ENCODE results near the gene LSP1. TPM values are rescaled to one million over a fixed set of nuclear protein-coding genes. Genes with fewer than 3 reads are reported as not detected.
"Not testable (repeated sequence)": the region's sequence is repeated elsewhere in the genome, so short reads cannot be mapped to it uniquely, and the experiment has no call there.

LSP1 gene
- total and polyA plus RNA-seq, 2 donors (not counting 1 experiment from before 2014, with no cell fraction given): 0.19 to 1.8 TPM

DNA sequence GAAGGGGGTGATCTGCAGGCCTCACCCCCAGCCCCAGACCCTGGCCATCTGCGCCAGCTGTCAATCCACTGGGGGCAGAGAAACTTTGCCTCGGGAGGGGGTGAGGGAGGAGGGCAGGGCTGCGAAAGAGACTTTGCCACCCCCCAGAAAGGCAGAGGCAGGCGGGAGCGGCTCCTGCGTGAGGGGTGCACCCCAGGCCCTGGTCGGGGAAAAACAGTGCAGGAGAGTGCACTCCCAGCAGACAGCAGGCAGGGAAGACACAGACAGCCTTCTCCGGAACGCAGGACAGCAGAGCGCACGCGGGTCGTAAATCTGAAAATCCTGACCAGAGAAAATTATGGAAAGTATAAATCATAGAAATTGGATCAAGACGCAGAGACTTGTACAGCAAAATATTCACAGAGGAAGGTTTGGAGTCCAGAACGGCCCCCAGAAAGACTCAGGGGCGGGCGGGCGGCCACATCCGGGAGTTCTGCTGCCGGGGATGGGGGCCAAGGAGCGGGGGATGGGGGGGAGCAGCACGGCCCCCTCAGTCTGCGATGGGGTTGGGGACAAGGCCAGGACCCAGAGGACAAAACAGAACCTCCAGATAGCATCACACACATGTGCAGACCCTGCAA is 86.2 kb downstream of the LSP1 start:
- no peaks in the 10 kb centered on the region for H4K20me1 ChIP-seq (ENCODE audit: control insufficient read depth, extremely low read depth, insufficient read depth, low read length)
- H3K9ac ChIP-seq (ENCODE audit: insufficient read depth, low read length): no peak overlapping the region
- no peak overlapping the region for H3K4me3 ChIP-seq (replicated peaks in 1 of 4; ENCODE audit: control extremely low read depth in 1 of 4, insufficient read depth in 1 of 4, low read depth in 3 of 4, low read length in 4 of 4)
- no peak overlapping the region for H2AFZ ChIP-seq (ENCODE audit: low read length)
- no peaks in the 10 kb centered on the region for H3K79me2 ChIP-seq (ENCODE audit: control insufficient read depth, insufficient read depth, low read length)
- no peak for TF ChIP-seq EZH2 (IDR thresholded peaks at IDR 0.05; ENCODE audit: low read length, missing control alignments)
- TF ChIP-seq, protein P1, sequence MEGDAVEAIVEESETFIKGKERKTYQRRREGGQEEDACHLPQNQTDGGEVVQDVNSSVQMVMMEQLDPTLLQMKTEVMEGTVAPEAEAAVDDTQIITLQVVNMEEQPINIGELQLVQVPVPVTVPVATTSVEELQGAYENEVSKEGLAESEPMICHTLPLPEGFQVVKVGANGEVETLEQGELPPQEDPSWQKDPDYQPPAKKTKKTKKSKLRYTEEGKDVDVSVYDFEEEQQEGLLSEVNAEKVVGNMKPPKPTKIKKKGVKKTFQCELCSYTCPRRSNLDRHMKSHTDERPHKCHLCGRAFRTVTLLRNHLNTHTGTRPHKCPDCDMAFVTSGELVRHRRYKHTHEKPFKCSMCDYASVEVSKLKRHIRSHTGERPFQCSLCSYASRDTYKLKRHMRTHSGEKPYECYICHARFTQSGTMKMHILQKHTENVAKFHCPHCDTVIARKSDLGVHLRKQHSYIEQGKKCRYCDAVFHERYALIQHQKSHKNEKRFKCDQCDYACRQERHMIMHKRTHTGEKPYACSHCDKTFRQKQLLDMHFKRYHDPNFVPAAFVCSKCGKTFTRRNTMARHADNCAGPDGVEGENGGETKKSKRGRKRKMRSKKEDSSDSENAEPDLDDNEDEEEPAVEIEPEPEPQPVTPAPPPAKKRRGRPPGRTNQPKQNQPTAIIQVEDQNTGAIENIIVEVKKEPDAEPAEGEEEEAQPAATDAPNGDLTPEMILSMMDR (conservative IDR thresholded peaks at IDR 0.05 in 1 of 2, IDR thresholded peaks at IDR 0.05 in 1 of 2; ENCODE audit: low read depth in 1 of 2, low read length in 2 of 2): no peak
- DNase-seq (ENCODE audit: low read depth in 2 of 2): no peak
- no peaks in the 10 kb centered on the region for H3K27me3 ChIP-seq (ENCODE audit: control insufficient read depth, insufficient read depth, low read length)
- no peak overlapping the region for H3K4me2 ChIP-seq (ENCODE audit: extremely low read depth, insufficient read depth, low read length)
- no peaks in the 10 kb centered on the region for H3K9me3 ChIP-seq (ENCODE audit: control insufficient read depth, insufficient read depth, low read depth, low read length)
- H3K4me1 ChIP-seq (ENCODE audit: control insufficient read depth, extremely low read depth, insufficient read depth, low read length): no peaks in the 10 kb centered on the region
- H3K36me3 ChIP-seq (ENCODE audit: control insufficient read depth, insufficient read depth, low read length): no peaks in the 10 kb centered on the region
- H3K27ac ChIP-seq (ENCODE audit: insufficient read depth, low read length): no peak overlapping the region

DNA sequence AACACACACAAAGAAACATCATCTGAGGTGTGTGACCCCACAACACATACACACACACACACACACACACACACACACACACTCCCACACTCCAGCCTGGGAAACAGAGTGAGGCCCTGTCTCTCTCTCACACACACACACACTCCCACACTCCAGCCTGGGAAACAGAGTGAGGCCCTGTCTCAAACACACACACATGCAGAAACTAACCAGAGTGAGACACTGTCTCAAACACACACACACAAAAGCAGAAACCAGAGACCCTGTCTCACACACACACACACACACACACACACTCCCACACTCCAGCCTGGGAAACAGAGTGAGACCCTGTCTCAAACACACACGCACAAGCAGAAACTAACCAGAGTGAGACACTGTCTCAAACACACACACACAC is 86.9 kb downstream of the LSP1 start:
- not testable (repeated sequence) for H3K4me2 ChIP-seq (ENCODE audit: extremely low read depth, insufficient read depth, low read length); H2AFZ ChIP-seq (ENCODE audit: low read length); H3K36me3 ChIP-seq (ENCODE audit: control insufficient read depth, insufficient read depth, low read length); H4K20me1 ChIP-seq (ENCODE audit: control insufficient read depth, extremely low read depth, insufficient read depth, low read length); H3K27me3 ChIP-seq (ENCODE audit: control insufficient read depth, insufficient read depth, low read length); H3K4me3 ChIP-seq (replicated peaks in 1 of 4; ENCODE audit: control extremely low read depth in 1 of 4, insufficient read depth in 1 of 4, low read depth in 3 of 4, low read length in 4 of 4); H3K9me3 ChIP-seq (ENCODE audit: control insufficient read depth, insufficient read depth, low read depth, low read length); H3K79me2 ChIP-seq (ENCODE audit: control insufficient read depth, insufficient read depth, low read length); H3K4me1 ChIP-seq (ENCODE audit: control insufficient read depth, extremely low read depth, insufficient read depth, low read length); H3K9ac ChIP-seq (ENCODE audit: insufficient read depth, low read length); H3K27ac ChIP-seq (ENCODE audit: insufficient read depth, low read length)
- peak; percentile 25 to 43 for DNase-seq (ENCODE audit: low read depth in 2 of 2)

Other genes starting within 250 kb of the LSP1 start
- not detected in 2 replicates for gene KRTAP5-3, start 244.6 kb upstream of the LSP1 start, total RNA-seq
- not detected in 2 replicates for gene KRTAP5-3, start 244.6 kb upstream of the LSP1 start, polyA plus RNA-seq
- not detected in 2 replicates for gene KRTAP5-4, start 230.9 kb upstream of the LSP1 start, total RNA-seq
- not detected in 2 replicates for gene KRTAP5-4, start 230.9 kb upstream of the LSP1 start, polyA plus RNA-seq
- gene KRTAP5-5, start 223.3 kb upstream of the LSP1 start, total RNA-seq: not detected in 2 replicates
- gene KRTAP5-5, start 223.3 kb upstream of the LSP1 start, polyA plus RNA-seq: not detected in 2 replicates
- not detected in 2 replicates for gene KRTAP5-6, start 155.9 kb upstream of the LSP1 start, total RNA-seq
- gene KRTAP5-6, start 155.9 kb upstream of the LSP1 start, polyA plus RNA-seq: not detected in 2 replicates
- 0.26 and 0.50 TPM in 2 replicates for gene IFITM10, start 102.5 kb upstream of the LSP1 start, total RNA-seq
- 0.05 and 0.15 TPM in 2 replicates for gene IFITM10, start 102.5 kb upstream of the LSP1 start, polyA plus RNA-seq
- gene CTSD, start 89.2 kb upstream of the LSP1 start, total RNA-seq: 198 and 253 TPM in 2 replicates
- 120 and 135 TPM in 2 replicates for gene CTSD, start 89.2 kb upstream of the LSP1 start, polyA plus RNA-seq
- gene SYT8, start 18.1 kb upstream of the LSP1 start, total RNA-seq: not detected in 2 replicates
- gene SYT8, start 18.1 kb upstream of the LSP1 start, polyA plus RNA-seq: not detected in 2 replicates
- not detected in 2 replicates for gene TNNI2, start 14.1 kb upstream of the LSP1 start, total RNA-seq
- gene TNNI2, start 14.1 kb upstream of the LSP1 start, polyA plus RNA-seq: not detected in 2 replicates
- gene PRR33, start 38.8 kb downstream of the LSP1 start, total RNA-seq: not detected in 2 replicates
- gene PRR33, start 38.8 kb downstream of the LSP1 start, polyA plus RNA-seq: not detected in 2 replicates
- 0.26 TPM in 1 of 2 replicates, not detected in the other for gene TNNT3, start 66.6 kb downstream of the LSP1 start, total RNA-seq
- gene TNNT3, start 66.6 kb downstream of the LSP1 start, polyA plus RNA-seq: not detected in 2 replicates
- 49.8 and 95.3 TPM in 2 replicates for gene MRPL23, start 94.2 kb downstream of the LSP1 start, total RNA-seq
- 68.2 and 94.2 TPM in 2 replicates for gene MRPL23, start 94.2 kb downstream of the LSP1 start, polyA plus RNA-seq
- 1.8 and 55.0 TPM in 2 replicates for gene H19, start 144.8 kb downstream of the LSP1 start, total RNA-seq
- gene H19, start 144.8 kb downstream of the LSP1 start, polyA plus RNA-seq: 2.3 and 8.9 TPM in 2 replicates

Data from fibroblast of lung (primary cell).